ENCODE results near the gene ATP8A2.

DNA sequence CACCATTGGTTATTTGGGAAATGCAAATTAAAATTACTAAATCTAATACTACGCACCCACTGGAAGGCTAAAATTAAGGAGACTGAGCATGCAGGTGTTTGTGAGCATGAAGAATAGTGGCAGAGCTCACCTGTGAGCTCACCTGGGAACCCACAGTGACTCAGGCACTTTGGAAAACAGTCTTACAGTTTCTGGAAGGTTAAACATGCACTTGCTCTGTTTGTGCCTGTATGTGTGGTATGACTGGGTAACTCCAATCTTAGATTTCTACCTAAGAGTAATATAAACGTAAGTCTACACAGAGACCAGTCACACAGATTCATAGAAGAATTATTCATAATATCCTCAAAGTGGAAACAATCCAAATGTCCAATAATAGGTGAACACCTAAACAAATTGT lies 318.8 kb downstream of the ATP8A2 start:
- no peak for TF ChIP-seq CTCF (IDR thresholded peaks at IDR 0.05; ENCODE audit: poor library complexity, severe bottlenecking)
- no peak for TF ChIP-seq EZH2 (IDR thresholded peaks at IDR 0.05; ENCODE audit: borderline replicate concordance, insufficient read depth, low read length, poor library complexity, severe bottlenecking)
- TF ChIP-seq POLR2AphosphoS5 (IDR thresholded peaks at IDR 0.05): no peak
- no peak for TF ChIP-seq MXI1 (conservative IDR thresholded peaks at IDR 0.05; ENCODE audit: poor library complexity, severe bottlenecking)
- no peak for TF ChIP-seq REST (IDR thresholded peaks at IDR 0.05; ENCODE audit: borderline replicate concordance)
